Esophagus squamous epithelium (tissue), 5 donors: ENCODE measurements around the gene TMEM184C. TPM values are rescaled to one million over a fixed set of nuclear protein-coding genes. Genes with fewer than 3 reads are reported as not detected.

ENCODE experiments used
- DNase-seq: peaks from one replicate; lab custom pipeline; 2025; lab: John Stamatoyannopoulos, UW
- H3K27ac ChIP-seq, 4 donors: fragments of 200-600 bp; sonication (generic); one replicate each; pipeline ENCODE4 v1.5.1; 2016 to 2019; ENCODE audit warnings: mild to moderate bottlenecking in 1 of 4
- H3K27me3 ChIP-seq, 4 donors: fragments of 200-600 bp; sonication (generic); 1 replicate in 3 of 4; 2 replicates in 1 of 4; pipeline versions ENCODE4 v1.5.1 to v1.6.0; 2017 to 2021; ENCODE audit warnings: antibody characterized with exemption in 1 of 4
- H3K36me3 ChIP-seq, 3 donors: fragments of 200-600 bp; sonication (generic); one replicate each; pipeline ENCODE4 v1.5.1; 2016 to 2019
- H3K4me1 ChIP-seq, 3 donors: fragments of 200-600 bp; sonication (generic); one replicate each; pipeline ENCODE4 v1.5.1; 2017 to 2019
- H3K4me3 ChIP-seq, 4 donors: fragments of 200-600 bp; sonication (generic); 1 replicate in 3 of 4; 2 replicates in 1 of 4; pipeline ENCODE4 v1.5.1; 2016 to 2019; ENCODE audit warnings: mild to moderate bottlenecking in 2 of 4, moderate library complexity in 1 of 4
- H3K9me3 ChIP-seq, 3 donors: fragments of 200-600 bp; sonication (generic); one replicate each; pipeline ENCODE4 v1.5.1; 2016 to 2019
- CTCF ChIP-seq, 6 experiments: fragments of 450-650 bp in 4 of 6; fragments of 200-600 bp in 2 of 6; sonication (generic) in 2 of 6; IDR thresholded peaks; one replicate each; pipeline ENCODE4 v1.5.1; 2016 to 2019; ENCODE audit warnings: antibody characterized with exemption in 6 of 6, mild to moderate bottlenecking in 4 of 6, moderate library complexity in 4 of 6
- POLR2A ChIP-seq, 4 donors: fragments of 450-650 bp; IDR thresholded peaks; one replicate each; pipeline ENCODE4 v1.6.1; 2017; ENCODE audit warnings: antibody characterized with exemption in 4 of 4, mild to moderate bottlenecking in 4 of 4, moderate library complexity in 3 of 4
- WGBS, 2 donors: methylation state at CpG; one replicate each; pipeline ENCODE4 v1.1.5; 2018; 5-methylcytosine and 5-hydroxymethylcytosine counted together
- intact Hi-C: fragments of 100-400 bp; cut with DNase I; formaldehyde crosslinking; loops from one replicate; pipeline ENCODE4 v1.15.0; 2022
- total RNA-seq, 4 donors: library from RNA; depleted of rRNA; stranded (reverse); fragments of >200 nt; gene quantifications; one replicate each; pipeline ENCODE4 v1.1.0, GENCODE V29; 2016
- donor health status: DM: yes; HTN: yes; CAD: no.

TMEM184C gene
- total RNA-seq, 4 donors from 2014 or later, result 16.0 to 29.0 (median 21.6) TPM

GRCh38 chr4:147655639-147656038 is 38.4 kb downstream of the TMEM184C start:
- intact Hi-C loops, result no loop called here
- 93% methylated on average over 2 of the region's 2 CpGs for WGBS, 2 donors
- Histone ChIP-seq H3K27me3 (no peaks in the 10 kb centered on the region), H3K27ac (no peak overlapping the region), H3K4me1 (no peaks in the 10 kb centered on the region), H3K4me3 (no peak overlapping the region), H3K9me3 (no peaks in the 10 kb centered on the region), H3K36me3 (peaks cover 0 to 87% (median 5%) of the 10 kb centered on the region in 3 donors)
- DNase-seq, result no peak
- no peak for TF ChIP-seq POLR2A (IDR thresholded peaks at IDR 0.05)
- TF ChIP-seq CTCF (IDR thresholded peaks at IDR 0.05), result no peak

- Histone ChIP-seq H3K27me3 (no peaks in the 10 kb centered on the region), H3K4me3 (no peak overlapping the region), H3K4me1 (no peaks in the 10 kb centered on the region), H3K27ac (no peak overlapping the region), H3K9me3 (no peaks in the 10 kb centered on the region), H3K36me3 (peaks cover 0 to 99% (median 5%) of the 10 kb centered on the region in 3 donors)
- DNase-seq, result no peak
- TF ChIP-seq CTCF (IDR thresholded peaks at IDR 0.05) (no peak), POLR2A (IDR thresholded peaks at IDR 0.05) (no peak)
- intact Hi-C loops, result no loop called here
- 88 to 90% methylated on average over 3 to 4 of the region's 4 CpGs for WGBS, 2 donors
Measured at GRCh38 chr4:147658501-147658900, 41.3 kb downstream of the TMEM184C start.

GRCh38 chr4:147674073-147674472 is 56.9 kb downstream of the TMEM184C start:
- WGBS, 2 donors, result 71 to 86% methylated on average over 4 of the region's 4 CpGs
- Histone ChIP-seq H3K4me3 (no peak overlapping the region), H3K4me1 (no peaks in the 10 kb centered on the region), H3K9me3 (no peaks in the 10 kb centered on the region), H3K27me3 (no peaks in the 10 kb centered on the region), H3K36me3 (peaks cover 0 to 33% (median 0%) of the 10 kb centered on the region in 3 donors), H3K27ac (no peak overlapping the region)
- no peak for TF ChIP-seq CTCF (IDR thresholded peaks at IDR 0.05)
- TF ChIP-seq POLR2A (IDR thresholded peaks at IDR 0.05), result no peak
- intact Hi-C loops, result no loop called here
- no peak for DNase-seq

GRCh38 chr4:147674496-147674895 is 57.3 kb downstream of the TMEM184C start:
- DNase-seq, result no peak
- TF ChIP-seq CTCF (IDR thresholded peaks at IDR 0.05), result no peak
- TF ChIP-seq POLR2A (IDR thresholded peaks at IDR 0.05), result no peak
- Histone ChIP-seq H3K27ac (no peak overlapping the region), H3K9me3 (no peaks in the 10 kb centered on the region), H3K36me3 (peaks cover 0 to 31% (median 0%) of the 10 kb centered on the region in 3 donors), H3K27me3 (no peaks in the 10 kb centered on the region), H3K4me1 (no peaks in the 10 kb centered on the region), H3K4me3 (no peak overlapping the region)
- 80 to 95% methylated on average over 1 of the region's 1 CpG for WGBS, 2 donors
- intact Hi-C loops, result no loop called here

- intact Hi-C loops, result no loop called here
- whole genome bisulfite sequencing, 2 donors, result 71 to 75% methylated on average over 5 of the region's 5 CpGs
Measured at GRCh38 chr4:147678106-147678505, 60.9 kb downstream of the TMEM184C start.

More at GRCh38 chr4:147678106-147678505, 60.9 kb downstream of the TMEM184C start:
- H3K27ac ChIP-seq, result no peak overlapping the region
- TF ChIP-seq CTCF (IDR thresholded peaks at IDR 0.05) (no peak), POLR2A (IDR thresholded peaks at IDR 0.05) (no peak)
- no peak for DNase-seq
- H3K36me3 ChIP-seq, result peaks cover 0 to 25% (median 0%) of the 10 kb centered on the region in 3 donors
- H3K27me3 ChIP-seq, result no peaks in the 10 kb centered on the region
- no peaks in the 10 kb centered on the region for H3K9me3 ChIP-seq
- no peak overlapping the region for H3K4me3 ChIP-seq
- peaks cover 0 to 12% (median 5%) of the 10 kb centered on the region in 3 donors for H3K4me1 ChIP-seq
